Ramos (cell line): Measurements from ENCODE around the gene BEND6.
"Not testable (repeated sequence)": the region's sequence is repeated elsewhere in the genome, so short reads cannot be mapped to it uniquely, and the experiment has no call there.

Experiments used
- in situ Hi-C: fragments of 300-500 bp; cut with MboI; formaldehyde crosslinking; loops from one replicate; pipeline ENCODE4 v1.14.3; 2022; ENCODE audit warnings: low sequenced_read_pairs; ENCODE audit not compliant: unreplicated experiment

BEND6 gene

GRCh38 chr6:56965126-56965525 is 10.2 kb downstream of the BEND6 start:
- in situ Hi-C loops = no loop called here

GRCh38 chr6:56970849-56971248 is 15.9 kb downstream of the BEND6 start:
- in situ Hi-C loops = no loop called here

GRCh38 chr6:56977192-56977591 is 22.3 kb downstream of the BEND6 start:
- in situ Hi-C loops = no loop called here

GRCh38 chr6:56978530-56978929 is 23.6 kb downstream of the BEND6 start:
- in situ Hi-C loops = no loop called here

- in situ Hi-C loops = no loop called here
These were observed 29.5 kb downstream of the BEND6 start for GRCh38 chr6:56984361-56984760.

- in situ Hi-C loops = no loop called here
These were observed 30.0 kb downstream of the BEND6 start for GRCh38 chr6:56984884-56985283.

- in situ Hi-C loops = no loop called here
These were observed 31.7 kb downstream of the BEND6 start for GRCh38 chr6:56986611-56987010.

- in situ Hi-C loops = no loop called here
These were observed 33.2 kb downstream of the BEND6 start for GRCh38 chr6:56988145-56988544.

- in situ Hi-C loops = no loop called here
These were observed 37.1 kb downstream of the BEND6 start for GRCh38 chr6:56992036-56992435.

- in situ Hi-C loops = no loop called here
These were observed 37.8 kb downstream of the BEND6 start for GRCh38 chr6:56992703-56993102.

- in situ Hi-C loops = no loop called here
These were observed 40.5 kb downstream of the BEND6 start for GRCh38 chr6:56995347-56995902.

- in situ Hi-C loops = no loop called here
These were observed 41.5 kb downstream of the BEND6 start for GRCh38 chr6:56996401-56996800.

GRCh38 chr6:56999049-56999448 is 44.1 kb downstream of the BEND6 start:
- in situ Hi-C loops = no loop called here

- in situ Hi-C loops = not testable (repeated sequence)
These were observed 44.8 kb downstream of the BEND6 start for GRCh38 chr6:56999748-57000147.

- in situ Hi-C loops = no loop called here
These were observed 47.3 kb downstream of the BEND6 start for GRCh38 chr6:57002197-57002596.

- in situ Hi-C loops = no loop called here
These were observed 49.4 kb downstream of the BEND6 start for GRCh38 chr6:57004292-57004691.

GRCh38 chr6:57006101-57006500 is 51.2 kb downstream of the BEND6 start:
- in situ Hi-C loops = no loop called here

- in situ Hi-C loops = not testable (repeated sequence)
These were observed 53.2 kb downstream of the BEND6 start for GRCh38 chr6:57008069-57008468.

- in situ Hi-C loops = no loop called here
These were observed 58.6 kb downstream of the BEND6 start for GRCh38 chr6:57013521-57013926.

GRCh38 chr6:57017069-57017468 is 62.2 kb downstream of the BEND6 start:
- in situ Hi-C loops = no loop called here

GRCh38 chr6:57017841-57018240 is 62.9 kb downstream of the BEND6 start:
- in situ Hi-C loops = no loop called here

- in situ Hi-C loops = no loop called here
These were observed 64.5 kb downstream of the BEND6 start for GRCh38 chr6:57019434-57019833.
